NCI-H146 (cell line): ENCODE measurements around the gene CGB2.

ENCODE experiments used
- DNase-seq: peaks from one replicate; lab custom pipeline; 2025; lab: John Stamatoyannopoulos, UW

CGB2 gene

DNA sequence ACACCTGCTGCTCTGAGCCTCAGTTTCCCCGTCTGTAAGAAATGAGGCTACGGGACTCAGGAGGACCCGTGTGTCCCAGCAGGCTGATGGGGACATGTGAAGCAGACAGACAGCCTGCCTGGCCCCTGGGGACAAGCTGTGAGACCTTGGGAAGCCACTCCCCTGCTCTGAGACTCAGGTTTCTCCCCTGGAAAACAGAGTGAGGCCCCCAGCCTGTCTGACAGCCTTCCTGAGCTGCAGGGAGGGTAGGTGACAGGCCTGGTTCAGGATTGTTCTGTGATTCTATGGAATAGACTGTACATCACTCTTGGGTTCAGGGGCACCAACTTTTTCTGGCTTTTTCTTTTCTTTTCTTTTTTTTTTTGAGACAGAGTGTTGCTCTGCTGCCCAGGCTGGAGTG, 35.9 kb downstream of the CGB2 start:
- no peak for DNase-seq

DNA sequence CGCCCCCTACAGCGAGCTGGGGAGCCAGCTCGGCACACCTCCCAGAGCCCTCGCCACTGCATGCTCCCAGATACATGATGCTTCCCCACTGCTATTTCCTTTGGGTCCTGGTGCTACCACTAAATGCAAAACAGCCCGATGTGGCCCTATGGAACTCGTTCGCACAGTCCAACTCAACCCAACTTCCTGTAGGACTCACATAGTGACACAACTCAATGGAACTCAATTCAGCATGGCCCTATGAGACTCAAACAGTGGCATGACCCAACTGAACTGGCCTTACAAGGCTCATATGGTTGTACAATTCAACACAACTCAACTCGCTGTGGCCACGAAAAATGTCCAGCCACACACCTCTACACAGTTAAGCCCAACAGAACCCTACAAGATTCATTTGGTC, 37.3 kb downstream of the CGB2 start:
- no peak for DNase-seq

DNA sequence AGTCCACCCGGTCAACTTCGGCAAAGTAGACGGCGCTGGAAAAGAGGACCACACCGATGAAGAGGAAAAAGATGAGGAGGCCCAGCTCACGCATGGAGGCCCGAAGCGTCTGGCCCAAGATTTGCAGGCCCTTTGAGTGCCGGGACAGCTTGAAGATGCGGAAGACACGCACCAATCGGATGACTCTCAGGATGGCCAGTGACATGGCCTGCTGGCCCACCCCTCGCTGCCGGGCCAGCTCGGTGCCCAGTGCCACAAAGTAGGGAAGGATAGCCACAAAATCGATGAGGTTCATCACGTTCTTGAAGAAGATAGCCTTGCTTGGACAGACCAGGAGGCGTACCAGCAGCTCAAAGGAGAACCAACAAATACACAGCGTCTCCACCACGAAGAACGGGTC, 38.7 kb downstream of the CGB2 start:
- no peak for DNase-seq

DNA sequence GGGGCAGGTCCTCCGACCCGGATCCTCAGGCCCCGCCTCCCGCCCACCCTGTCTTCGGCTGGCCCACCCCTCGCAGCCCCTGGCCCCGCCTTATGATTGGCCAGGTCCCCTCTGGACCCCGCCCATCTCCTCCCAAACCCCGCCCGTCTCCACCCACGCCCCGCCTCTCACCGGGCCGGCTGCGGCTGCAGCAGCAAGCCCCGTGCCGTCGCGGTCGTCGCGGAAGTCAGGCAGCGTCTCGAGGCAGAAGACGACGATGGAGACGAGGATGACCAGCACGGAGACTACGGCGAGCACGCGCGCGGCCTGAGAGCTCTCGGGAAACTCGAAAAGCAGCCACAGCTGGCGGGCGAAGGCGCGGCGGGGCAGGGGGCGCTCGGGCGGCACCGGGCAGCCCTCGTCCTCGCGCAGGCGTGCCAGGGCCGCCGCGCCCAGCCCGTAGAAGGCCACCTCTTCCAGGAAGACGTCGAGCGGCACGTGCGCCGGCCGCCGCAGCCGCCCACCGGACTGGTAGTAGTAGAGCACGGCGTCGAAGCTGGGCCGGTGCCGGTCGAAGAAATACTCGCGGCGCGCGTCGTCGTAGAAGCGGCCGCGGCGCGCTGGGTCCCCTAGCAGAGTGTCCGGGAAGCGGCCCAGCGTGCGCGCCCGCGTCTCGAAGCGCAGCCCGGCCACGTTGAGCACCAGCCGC, 40.3 kb downstream of the CGB2 start:
- DNase-seq: no peak

DNA sequence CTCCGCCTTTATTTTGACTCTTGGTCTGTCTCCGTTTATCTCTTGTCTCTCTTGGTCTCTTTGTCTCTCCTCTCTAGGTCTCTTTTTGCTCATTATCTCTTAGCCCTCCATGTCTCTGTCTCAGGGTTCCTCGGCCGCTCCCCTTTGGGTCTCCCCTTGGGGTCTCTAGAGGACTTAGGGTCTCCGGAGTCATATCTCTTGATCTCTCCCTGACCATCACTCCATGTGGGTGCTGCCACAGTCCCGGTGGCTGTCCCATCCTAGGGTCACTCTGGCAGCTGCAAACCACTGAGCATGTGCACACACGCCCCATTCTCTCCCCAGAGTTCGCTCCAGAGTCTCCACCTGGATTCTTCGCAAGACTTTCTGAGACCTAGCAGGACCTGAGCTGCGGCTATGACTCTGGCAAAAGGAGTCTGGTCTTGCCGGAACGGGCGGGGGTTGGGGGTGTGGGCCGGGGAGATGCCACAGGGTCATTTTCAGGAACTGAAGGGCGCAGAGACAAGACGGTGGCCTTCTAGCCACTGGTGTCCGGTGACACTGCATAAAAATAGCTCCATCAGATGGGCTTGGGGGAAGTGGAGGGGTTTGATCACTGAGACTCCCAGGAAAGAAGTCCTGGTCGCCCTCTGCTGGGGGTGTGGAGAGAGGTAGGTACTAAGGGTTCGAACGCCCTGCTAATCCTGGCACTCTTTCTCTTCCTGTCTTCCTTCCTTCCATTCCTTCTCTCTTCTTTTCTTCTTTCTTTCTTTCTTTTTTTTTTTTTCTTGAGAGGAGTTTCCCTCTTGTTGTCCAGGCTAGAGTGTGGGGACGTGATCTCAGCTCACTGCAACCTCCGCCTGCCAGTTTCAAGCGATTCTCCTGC, 42.1 kb downstream of the CGB2 start:
- peak; percentile 33 for DNase-seq

DNA sequence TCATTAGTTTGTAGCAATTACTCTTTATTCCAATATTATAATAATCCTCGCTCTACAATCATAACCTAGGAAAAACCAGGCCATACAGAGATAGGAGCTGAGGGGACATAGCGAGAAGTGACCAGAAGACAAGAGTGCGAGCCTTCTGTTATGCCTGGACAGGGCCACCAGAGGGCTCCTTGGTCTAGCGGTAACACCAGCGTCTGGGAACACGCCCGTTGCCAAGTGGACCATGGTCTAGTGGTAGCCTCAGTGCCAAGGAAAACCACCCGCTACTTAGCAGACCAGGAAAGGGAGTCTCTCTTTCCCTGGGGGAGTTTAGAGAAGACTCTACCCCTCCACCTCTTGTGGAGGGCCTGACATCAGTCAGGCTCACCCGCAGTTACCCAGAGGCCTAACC, 43.2 kb downstream of the CGB2 start:
- DNase-seq: peak; percentile 60

DNA sequence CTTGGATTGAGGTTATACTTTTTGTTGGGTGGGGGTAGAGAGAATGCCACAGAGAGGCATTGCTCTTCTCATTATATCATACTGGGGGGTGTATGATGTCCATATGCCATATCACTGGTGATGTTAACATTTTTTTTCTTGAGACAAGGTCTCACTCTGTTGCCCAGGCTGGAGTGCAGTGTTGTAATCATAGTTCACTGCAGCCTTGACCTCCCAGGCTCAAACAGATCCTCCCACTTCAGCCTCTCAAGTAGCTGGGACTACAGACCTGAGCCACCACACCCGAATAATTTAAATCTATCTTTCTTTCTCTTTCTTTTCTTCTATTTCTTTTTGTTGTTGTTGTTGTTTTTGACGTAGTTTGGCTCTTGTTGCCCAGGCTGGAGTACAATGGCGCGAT, 48.7 kb downstream of the CGB2 start:
- DNase-seq: no peak

DNA sequence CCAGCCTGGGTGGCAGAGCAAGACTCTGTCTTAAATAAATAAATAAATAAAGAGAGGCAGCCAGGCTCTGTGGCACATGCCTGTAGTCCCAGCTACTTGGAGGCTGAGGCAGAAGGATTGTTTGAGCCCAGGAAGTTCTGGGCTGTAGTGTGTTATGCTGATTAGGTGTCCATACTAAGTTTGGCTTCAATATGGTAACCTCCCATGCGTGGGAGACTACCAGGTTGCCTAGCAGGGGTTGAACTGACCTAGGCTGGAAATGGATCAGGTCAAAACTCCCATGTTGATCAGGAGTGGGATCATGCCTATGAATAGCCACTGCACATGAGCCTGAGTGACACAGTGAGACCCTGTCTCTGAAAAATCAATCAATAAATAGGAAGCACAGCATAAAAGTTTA, 49.6 kb downstream of the CGB2 start:
- no peak for DNase-seq
